SHP77 (cell line): ENCODE data around the gene MMP10.
"Not testable (repeated sequence)": the region's sequence is repeated elsewhere in the genome, so short reads cannot be mapped to it uniquely, and the experiment has no call there.

Source experiments
- DNase-seq, 2 experiments: peaks; one replicate each; lab custom pipeline; 2025; lab: John Stamatoyannopoulos, UW

MMP10 gene

DNA sequence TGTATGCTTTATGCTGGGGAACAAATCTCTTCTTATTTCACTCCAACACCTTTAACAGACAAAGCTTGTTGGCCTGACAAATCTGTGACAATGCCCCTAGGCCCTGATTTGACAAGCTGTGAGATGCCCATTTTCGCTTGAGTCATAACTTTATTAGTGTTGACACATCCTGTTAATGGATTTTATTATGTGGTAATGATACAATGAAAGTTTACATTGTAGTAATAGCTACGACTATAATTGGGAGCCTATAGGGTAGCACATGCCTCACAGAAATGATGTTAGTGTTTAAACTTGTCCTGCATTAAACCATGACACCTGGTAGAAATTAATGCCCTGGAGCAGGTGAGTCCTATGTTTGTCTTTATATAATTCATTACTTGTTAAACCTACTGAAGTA is 3.3 kb upstream of the MMP10 start:
- no peak for DNase-seq

DNA sequence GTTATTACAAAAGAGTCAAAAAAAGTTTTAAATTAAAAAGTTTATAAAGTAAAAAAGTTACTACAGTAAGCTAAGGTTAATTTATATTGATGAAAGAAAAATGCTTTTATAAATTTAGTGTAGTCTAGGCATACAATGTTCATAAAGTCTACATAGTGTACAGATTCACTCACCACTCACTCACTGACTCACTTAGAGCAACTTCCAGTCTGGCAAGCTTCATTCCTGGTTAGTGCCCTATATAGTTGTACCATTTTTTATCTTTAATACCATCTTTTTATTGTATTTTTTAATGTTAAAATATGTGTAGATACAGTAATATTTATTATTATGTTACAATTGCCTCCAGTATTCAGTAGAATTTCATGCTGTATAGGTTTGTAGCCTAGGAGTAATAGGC is 2.6 kb upstream of the MMP10 start:
- no peak for DNase-seq

DNA sequence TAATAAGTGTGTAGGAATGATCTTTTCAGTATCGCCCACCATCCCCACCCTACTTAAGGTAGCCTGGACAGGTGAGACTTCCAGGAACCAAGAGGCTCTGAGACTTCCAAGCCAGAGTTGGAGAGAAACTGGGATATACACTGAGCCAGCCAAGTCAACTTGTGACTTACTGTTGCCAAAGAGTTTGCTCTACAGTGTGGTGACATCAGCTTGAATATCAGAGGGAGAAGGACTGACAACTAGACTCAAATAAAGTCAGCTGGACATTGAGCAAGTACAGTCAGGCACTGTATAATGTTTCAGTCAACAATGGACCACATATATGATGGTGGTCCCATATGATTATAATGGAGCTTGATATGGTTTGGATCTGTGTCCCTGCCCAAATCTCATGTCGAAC is 1.2 kb upstream of the MMP10 start:
- no peak for DNase-seq

DNA sequence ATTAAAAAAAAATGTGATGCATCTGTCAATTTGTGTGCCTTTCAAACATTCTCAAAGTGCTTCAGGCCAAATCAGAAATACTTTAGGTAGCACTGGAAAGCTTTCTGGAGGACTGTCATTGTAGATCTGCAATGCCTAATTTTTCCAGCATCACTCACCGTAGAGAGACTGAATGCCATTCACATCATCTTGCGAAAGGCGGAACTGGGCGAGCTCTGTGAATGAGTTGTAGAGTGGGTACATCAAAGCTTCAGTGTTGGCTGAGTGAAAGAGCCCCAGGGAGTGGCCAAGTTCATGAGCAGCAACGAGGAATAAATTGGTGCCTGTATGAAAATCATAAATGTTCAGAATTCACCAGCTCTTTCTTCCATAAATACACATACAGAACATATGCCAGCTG is 4.0 kb downstream of the MMP10 start:
- no peak for DNase-seq

DNA sequence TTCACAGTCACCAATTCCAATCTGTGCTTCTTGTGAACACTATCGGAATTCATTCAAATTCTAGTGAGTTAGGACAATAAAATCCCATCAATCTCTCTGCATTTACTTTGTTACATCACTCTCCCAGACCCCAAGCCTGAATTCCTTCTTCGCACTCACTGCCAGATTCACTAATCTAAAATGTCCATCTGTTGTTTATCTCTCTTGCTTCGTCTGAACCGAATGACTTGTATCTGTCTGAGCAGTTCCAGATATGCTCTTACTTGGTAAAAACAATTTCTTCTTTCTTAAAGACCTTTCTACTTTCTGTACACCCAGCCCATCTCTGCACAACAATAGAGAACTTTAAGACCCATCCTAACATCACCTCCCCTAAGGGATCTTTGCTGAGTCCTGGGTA is 7.0 kb downstream of the MMP10 start:
- no peak for DNase-seq

DNA sequence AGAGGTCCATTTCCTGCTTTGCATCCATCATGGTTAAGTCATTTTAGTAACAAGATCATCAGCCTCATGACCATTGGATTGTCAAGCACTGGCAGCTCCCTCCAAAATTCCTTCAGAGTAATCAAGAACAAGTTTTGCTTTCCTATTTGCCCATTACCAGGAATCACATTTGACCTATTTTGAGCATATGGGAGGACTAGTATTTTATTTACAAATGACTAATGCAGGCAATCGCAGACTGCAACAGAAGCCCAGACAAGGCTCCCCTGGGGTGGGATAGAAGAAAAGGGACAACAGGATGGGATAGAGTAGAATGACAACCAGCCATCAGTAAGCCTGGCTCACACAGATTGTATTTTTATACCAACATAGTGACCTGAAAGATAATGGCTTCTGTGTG is 9.1 kb downstream of the MMP10 start:
- DNase-seq, result no peak

DNA sequence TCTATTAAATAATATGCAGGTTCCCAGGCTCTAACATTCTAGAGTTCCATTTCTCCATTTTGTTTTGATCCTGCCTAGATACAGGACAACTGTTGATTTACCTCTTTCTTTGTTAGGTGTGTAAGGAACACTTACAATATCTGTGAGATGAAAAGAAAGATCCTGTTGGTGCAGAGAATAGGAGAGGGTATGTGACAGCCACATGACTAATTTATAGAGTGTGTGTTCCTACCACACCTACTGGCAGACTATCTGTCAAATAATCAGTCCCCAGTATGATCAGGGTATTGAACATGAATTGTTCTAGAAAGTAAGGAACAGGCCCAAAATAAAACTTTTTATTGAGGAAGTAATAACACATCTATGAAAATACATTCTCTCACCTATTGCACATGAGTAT is 10.2 kb downstream of the MMP10 start:
- DNase-seq, result no peak

DNA sequence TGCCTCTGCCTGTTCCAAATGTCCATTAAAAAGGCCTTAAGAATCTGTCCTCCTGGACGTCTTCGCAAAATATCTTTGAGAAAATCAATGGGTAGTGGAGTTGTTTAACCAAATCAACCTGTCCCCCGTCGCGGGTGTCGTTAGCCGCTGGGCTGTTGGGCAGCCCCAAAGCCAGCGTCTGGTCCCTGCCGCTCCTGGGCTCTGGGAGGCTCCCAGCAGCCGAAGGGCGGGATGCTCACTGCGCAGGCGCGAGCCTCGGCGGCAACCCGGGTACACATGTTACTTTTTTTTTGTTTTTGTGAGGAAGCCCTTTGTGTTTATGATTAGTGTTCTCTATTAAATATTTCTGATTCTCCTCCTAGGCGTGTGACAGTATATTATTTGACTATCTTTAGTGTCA is 12.6 kb downstream of the MMP10 start:
- no peak for DNase-seq

DNA sequence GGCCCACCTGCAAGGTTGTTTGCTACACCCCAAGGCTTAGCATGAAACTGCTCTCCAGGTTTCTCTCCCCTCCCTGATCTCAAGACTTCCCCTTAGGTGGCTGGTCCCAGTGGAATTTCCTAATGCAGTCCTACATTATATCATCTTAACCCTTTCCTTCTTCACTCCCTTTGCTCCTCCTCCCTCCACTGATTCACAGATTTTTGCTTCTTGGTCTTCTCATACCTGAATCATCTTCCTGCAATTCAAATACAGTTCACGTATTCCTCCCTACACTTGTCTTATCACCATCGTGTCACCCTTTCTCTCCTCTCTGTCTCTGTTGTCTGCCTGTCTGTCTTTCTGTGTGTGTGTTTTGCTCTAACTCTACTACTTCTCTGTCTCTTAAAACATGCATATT is 17.0 kb downstream of the MMP10 start:
- DNase-seq, result no peak

DNA sequence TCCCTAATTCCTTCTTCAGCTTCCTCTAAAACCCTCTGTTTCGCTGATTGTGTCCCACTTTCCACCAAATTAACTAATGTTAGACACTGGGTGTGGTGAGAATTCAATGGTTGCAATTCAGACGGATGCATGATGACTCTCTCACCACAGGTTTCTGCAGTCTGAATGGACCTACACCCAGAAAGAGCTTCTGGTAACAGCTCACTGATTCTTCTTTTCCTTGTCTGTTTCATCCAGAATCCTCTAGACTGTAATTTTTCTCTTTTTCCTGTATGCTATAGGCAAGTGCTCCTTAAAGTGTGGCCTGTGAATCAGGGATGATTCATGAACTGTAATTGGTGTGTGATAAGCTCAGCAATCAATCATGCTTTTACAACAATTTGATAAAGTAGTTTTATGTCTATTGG is 18.1 kb downstream of the MMP10 start:
- no peak for DNase-seq

DNA sequence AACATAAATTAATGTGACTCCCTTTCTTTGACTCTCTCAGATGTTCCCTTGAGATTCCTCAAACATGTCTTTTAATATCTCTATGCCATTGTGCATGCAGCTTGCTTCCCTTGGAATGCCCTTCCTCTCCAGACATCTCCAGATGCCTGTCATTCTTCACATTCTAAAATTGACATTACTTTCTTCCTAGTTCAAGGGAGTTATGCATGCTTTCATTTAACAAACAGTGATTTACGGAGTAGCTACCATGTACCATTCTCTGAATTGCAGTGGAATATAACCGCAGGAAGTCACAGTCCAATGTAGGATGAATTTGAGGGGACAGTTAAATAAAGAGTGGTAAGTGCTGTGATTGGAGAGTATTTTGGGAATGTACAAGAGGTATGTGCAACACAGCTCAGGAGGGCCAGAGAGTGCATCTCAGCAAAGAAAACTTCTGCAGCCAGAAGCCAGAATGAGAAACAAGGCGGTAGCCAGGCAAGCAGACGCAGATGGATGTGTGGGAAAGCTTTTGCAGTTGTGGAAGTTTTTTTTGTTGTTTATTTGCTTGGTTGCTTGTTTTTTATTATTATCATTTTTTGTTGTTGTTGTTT is 18.7 kb downstream of the MMP10 start:
- no peak for DNase-seq

DNA sequence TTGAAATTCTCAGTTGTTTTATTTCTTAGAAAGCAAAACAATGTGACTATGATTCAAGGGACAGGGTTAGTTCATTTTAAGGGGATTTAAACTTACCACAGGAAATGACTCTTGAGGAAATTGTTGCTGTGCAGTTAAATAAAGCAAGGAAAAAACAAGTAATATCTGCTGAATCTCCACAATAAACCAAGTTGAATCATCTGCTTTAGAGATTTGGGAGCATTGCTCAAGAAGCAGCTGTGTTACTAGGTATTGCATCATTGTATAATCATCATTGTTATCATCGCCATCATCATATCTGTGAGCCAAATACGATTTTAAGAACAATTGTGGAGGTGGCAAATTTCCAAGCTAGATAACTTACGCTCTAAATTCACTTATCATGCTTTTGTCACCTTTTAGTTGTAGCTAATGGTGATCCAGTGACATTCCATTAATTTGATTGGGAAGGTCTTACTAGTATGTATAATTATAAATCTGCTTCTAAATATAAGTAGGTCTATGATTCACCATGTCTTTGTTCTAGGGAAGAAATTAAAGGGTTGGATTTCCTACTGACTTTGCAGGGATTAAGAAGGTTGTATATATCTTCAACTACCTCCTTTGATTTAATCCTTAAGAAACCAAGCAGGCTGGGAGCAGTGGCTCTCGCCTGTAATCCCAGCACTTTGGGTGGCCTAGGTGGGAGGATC is 19.9 kb downstream of the MMP10 start:
- DNase-seq, result no peak

DNA sequence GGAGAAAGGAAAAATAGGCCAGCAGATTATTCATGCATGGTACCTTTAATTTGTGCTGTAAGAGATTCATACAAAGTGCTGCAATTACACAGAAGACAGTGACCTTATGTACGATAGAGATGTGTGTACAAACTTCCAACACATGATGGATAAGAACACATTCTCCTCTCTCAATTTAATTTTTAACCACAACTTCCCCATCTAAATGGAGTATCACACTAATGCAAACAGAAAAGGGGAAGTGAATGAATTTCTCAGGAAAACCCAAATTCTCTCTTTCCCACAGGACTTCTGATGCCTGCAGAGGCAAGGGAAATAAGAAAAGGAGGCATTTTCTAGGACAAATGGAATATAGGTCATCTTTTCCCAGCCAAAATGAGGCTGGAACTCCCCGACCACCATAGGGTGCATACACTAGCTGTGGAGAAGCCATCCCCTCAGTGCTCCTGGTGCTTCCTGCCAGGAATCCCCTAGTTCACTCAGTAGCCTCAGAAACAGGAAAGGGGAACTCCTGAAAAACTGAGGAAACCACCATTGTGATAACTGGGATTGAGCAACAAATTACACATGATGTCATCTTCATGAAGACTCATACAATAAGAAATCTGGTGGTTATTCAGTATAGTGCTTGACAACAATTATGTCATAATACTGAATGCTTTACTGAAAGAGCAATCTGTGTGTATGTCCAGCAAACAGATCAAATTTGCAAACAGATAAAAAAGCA is 22.4 kb downstream of the MMP10 start:
- no peak for DNase-seq

DNA sequence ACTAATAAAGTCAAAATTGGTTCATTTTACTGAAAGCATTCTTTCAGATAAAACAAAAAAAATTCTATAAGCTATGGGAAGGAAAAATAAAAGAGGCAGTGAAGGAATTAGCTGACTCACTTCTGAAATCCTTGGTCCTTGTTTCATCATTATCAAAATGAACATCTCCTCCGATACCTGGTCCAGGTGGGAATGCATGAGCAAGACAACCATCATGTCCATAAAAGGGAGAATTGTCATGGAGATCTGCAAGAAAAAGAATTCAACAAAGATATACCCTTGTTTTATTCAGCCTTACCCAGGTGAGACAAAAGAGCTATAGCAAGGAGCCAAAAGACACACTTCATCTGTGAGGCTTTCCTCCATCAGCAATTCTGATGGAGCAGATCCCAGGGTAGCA is 27.2 kb downstream of the MMP10 start:
- DNase-seq, result no peak

DNA sequence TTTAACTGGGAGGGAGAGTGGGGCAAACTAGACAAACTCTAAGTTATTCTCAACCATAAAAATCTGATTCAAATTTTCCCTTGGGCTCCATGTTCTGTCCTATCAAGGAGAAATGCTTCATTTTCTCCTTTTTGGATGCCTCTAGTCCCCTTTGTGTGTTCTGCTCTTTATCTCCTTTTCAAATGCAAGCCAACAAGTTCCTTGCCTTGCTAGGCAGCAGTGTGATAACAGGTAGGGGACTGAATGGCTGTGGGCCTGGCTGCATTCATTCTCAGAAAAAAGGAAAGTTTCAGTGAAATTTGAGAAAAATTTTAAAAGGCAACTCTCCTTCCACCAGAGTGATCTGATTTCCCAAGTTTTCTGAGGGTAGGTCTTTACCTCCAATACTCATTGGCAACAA is 28.8 kb downstream of the MMP10 start:
- no peak for DNase-seq

DNA sequence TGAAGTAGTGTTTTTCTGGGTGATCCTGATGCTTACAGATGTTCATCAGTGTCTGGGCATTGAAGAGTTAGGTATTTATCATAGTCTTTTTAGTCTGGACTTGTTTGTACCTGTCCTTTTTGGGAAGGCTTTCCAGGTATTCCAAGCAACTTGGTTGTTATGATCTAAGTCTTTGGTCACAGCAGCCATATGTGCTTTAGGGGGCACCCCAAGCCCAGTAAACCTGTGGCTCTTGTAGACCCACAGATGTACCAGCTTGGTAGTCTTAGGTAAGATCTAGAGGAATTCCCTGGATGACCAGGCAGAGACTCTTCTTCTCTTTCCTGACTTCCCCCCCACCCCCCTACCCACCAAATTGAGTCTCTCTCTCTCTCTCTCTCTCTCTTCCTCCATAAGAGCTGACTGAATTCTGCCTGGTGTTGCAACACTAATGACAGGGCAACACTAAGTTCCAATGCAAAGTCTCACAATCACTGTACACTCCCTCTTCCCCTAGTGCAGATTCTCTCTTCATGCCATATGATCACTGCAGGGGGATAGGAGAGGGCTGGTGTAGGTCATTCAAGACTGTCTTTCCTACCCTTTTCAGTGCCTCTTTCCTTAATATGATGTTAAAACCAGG is 31.2 kb downstream of the MMP10 start:
- no peak for DNase-seq

DNA sequence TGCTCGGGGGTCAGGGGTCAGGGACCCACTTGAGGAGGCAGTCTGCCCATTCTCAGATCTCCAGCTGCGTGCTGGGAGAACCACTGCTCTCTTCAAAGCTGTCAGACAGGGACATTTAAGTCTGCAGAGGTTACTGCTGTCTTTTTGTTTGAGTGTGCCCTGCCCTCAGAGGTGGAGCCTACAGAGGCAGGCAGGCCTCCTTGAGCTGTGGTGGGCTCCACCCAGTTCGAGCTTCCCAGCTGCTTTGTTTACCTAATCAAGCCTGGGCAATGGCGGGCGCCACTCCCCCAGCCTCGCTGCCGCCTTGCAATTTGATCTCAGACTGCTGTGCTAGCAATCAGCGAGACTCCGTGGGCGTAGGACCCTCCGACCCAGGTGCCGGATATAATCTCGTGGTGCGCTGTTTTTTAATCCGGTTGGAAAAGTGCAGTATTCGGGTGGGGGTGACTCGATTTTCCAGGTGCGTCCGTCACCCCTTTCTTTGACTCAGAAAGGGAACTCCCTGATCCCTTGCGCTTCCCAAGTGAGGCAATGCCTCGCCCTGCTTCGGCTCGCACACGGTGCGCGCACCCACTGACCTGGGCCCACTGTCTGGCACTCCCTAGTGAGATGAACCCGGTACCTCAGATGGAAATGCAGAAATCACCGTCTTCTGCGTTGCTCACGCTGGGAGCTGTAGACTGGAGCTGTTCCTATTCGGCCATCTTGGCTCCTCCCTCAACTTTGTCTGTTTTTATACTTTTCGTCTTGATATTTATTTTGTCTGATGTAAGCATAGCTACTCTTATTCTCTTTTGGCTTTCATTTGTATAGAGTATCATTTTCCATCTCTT is 33.5 kb downstream of the MMP10 start:
- peak; percentile 11 to 29 for DNase-seq

DNA sequence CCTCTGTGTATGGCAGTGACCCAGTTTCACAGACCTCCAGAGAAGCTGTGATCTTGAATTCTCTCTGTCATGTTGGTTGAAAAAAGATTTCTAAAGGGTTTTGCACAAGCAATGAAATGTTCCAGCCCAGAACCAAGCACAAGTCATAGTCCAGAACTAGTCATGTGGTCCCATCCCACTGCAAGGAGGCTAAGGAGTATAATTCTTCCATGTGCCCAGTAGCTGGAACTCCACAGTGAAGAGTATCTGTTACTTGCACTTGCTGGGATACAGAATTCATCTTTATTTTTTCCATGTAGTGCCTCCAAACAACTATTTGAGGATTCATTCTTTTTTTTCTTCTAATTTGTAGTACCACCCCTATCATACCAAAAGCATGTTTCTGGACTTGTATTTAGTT is 45.8 kb downstream of the MMP10 start:
- DNase-seq, result no peak

DNA sequence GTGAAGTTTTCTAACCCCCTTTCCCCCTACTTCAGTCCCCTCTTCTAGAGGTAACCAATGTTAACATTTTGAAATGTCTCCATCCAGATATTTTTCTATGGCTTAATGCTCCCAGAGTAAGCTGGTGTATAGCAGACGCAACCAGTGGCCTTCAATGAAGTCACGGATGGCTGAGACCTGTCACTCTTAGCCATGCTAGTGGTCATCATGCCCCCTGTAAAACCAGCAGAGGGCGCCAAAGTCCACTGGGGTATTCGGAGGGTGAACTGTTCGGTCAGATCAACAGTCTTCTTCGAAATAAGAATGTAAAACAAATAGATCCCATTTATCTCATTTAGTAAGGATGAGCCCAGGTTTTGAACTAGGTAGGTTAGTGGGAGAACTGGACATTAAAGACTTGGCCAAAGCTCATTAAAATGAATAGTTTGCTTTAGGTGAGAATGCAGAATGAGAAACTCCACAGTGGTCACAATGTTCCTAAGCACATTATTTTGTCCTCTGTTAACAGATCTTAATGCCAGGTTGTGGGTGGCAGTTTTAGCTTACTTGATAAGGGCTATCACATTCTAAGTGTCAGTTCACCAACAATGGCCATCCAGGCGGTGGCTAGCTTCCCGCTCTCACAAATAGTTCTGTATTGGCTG is 47.1 kb downstream of the MMP10 start:
- peak; percentile 23 to 39 for DNase-seq

DNA sequence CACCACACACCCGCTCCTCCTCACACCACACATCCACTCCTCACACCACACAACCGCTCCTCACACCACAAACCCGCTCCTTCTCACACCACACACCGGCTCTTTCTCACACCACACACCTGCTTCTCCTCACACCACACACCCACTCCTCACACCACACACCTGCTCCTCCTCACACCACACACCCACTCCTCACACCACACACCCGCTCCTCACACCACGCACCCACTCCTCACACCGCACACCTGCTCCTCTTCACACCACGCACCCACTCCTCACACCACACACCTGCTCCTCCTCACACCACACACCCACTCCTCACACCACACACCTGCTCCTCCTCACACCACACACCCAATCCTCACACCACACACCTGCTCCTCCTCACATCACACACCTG is 49.5 kb downstream of the MMP10 start:
- DNase-seq, result not testable (repeated sequence)
